ENCODE results near the gene DDX19B. TPM values are rescaled to one million over a fixed set of nuclear protein-coding genes. Genes with fewer than 3 reads are reported as not detected.
"Not testable (repeated sequence)": the region's sequence is repeated elsewhere in the genome, so short reads cannot be mapped to it uniquely, and the experiment has no call there.

Gene DDX19B
- total RNA-seq, 1 donor from 2014 or later: 24.2 TPM

DNA sequence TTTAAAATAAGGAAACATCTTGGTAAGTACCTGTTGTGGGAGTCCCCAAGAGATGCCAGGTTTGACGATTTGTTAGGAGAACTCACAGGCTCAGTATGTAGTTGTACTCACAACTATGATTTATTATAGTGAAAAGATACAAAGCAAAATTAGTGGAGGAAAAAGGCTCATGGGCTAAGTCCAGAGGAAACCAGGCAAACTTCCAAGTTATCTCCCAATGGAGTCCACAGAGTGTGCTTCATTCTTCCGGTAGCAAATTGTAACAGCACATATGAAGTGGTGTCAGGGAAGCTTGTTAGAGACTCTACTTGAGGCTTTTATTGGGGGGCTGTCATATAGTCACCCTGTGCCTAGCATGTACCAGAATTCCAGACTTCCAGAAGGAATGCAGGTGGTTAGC lies 50.0 kb downstream of the DDX19B start:
- TF ChIP-seq, protein P1, sequence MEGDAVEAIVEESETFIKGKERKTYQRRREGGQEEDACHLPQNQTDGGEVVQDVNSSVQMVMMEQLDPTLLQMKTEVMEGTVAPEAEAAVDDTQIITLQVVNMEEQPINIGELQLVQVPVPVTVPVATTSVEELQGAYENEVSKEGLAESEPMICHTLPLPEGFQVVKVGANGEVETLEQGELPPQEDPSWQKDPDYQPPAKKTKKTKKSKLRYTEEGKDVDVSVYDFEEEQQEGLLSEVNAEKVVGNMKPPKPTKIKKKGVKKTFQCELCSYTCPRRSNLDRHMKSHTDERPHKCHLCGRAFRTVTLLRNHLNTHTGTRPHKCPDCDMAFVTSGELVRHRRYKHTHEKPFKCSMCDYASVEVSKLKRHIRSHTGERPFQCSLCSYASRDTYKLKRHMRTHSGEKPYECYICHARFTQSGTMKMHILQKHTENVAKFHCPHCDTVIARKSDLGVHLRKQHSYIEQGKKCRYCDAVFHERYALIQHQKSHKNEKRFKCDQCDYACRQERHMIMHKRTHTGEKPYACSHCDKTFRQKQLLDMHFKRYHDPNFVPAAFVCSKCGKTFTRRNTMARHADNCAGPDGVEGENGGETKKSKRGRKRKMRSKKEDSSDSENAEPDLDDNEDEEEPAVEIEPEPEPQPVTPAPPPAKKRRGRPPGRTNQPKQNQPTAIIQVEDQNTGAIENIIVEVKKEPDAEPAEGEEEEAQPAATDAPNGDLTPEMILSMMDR (IDR thresholded peaks at IDR 0.05): no peak
- intact Hi-C loops (cut with DNase I): loop anchor here (10.0 kb wide), 1 partner anchor 1174 kb away; no protein-coding TSS in a partner anchor

DNA sequence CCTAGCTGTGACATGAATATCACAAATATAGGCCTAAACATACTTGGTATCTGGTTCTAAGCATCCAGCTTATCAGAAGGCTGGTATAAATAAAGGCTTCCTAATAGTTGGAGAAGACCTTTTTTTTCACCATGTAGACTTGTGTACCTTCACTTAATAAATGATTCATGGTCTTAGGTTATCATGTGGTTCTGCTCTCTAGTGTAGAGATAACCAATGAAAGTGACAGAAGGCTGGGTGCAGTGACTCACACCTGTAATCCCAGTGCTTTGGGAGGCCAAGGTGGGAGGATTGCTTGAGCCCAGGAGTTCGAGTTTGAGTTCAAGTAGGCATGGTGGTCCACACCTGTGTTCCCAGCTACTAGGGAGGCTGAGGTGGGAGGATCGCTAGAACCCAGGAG lies 50.8 kb downstream of the DDX19B start:
- no peak for DNase-seq (ENCODE audit: low spot score in 2 of 2)
- Histone ChIP-seq H3K36me3 (peaks cover 27 to 45% of the 10 kb centered on the region in 2 donors), H3K4me1 (peaks cover 10 to 19% of the 10 kb centered on the region in 2 donors), H3K9me3 (no peaks in the 10 kb centered on the region), H3K27ac (no peak overlapping the region), H3K4me3 (no peak overlapping the region), H3K27me3 (no peaks in the 10 kb centered on the region)
- TF ChIP-seq, protein P1 (IDR thresholded peaks at IDR 0.05): no peak
- intact Hi-C loops (cut with DNase I): loop anchor here (10.0 kb wide), 1 partner anchor 1175 kb away; no protein-coding TSS in a partner anchor

More for the DNA sequence above, 50.0 kb downstream of the DDX19B start:
- Histone ChIP-seq H3K4me1 (peaks cover 10 to 19% of the 10 kb centered on the region in 2 donors), H3K36me3 (peaks cover 25 to 37% of the 10 kb centered on the region in 2 donors), H3K27me3 (no peaks in the 10 kb centered on the region), H3K27ac (no peak overlapping the region), H3K9me3 (no peaks in the 10 kb centered on the region), H3K4me3 (no peak overlapping the region)
- DNase-seq (ENCODE audit: low spot score in 2 of 2): no peak

DNA sequence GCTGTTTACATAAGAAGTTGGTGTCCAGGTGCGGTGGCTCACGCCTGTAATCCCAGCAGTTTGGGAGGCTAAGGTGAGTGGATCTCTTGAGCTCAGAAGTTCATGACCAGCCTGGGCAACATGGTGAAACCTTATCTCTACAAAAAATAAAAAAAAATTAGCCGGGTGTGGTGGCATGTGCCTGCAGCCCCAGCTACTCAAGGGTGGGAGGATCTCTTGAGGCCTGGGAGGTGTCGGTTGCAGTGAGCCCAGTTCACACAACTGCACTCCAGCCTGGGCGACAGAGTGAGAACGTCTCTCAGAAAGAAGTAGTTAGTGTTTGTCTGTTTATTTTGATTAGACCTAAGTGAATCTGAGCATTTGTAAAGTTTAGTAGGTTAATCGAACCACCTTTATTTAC lies 60.6 kb downstream of the DDX19B start:
- no peak for DNase-seq (ENCODE audit: low spot score in 2 of 2)
- Histone ChIP-seq H3K4me3 (no peak overlapping the region), H3K36me3 (peaks cover 92 to 97% of the 10 kb centered on the region in 2 donors), H3K27ac (no peak overlapping the region), H3K27me3 (no peaks in the 10 kb centered on the region), H3K9me3 (no peaks in the 10 kb centered on the region), H3K4me1 (no peaks in the 10 kb centered on the region)
- intact Hi-C loops (cut with DNase I): no loop called here
- TF ChIP-seq, protein P1 (IDR thresholded peaks at IDR 0.05): no peak

DNA sequence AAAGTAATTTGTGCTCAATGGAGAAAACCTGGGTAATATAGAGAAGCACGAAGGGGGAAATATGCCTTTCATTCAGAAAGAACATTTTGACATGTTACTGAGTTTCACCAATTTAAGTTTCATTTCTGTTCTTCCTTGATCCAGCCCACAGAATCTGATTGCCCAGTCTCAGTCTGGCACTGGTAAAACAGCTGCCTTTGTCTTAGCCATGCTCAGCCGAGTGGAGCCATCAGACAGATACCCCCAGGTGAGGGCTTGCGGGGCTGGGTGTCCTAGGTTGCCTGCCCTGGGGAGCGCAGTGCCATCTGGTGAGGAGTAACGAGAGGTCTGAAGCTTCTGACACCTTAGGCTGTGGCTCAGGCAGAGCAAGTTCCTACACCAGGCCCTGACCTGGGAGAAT lies 65.4 kb downstream of the DDX19B start:
- intact Hi-C loops (cut with DNase I): no loop called here

DNA sequence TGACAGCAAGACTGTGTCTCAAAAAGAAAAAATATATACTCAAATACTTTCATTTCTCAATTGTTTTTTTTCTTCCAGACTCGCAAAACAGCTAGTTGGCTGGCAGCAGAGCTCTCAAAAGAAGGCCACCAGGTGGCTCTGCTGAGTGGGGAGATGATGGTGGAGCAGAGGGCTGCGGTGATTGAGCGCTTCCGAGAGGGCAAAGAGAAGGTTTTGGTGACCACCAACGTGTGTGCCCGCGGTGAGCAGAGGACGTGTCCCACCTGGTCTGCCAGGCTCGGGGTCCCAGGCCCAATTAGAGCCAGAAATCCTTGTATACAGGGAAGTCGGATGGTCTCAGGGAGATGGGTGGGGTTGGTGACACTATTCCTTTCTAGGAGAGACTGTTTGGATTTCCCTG lies 71.2 kb downstream of the DDX19B start:
- H3K36me3 ChIP-seq: peaks cover 54 to 81% of the 10 kb centered on the region in 2 donors
- H3K9me3 ChIP-seq; intact Hi-C loops (cut with DNase I); DNase-seq (ENCODE audit: low spot score in 2 of 2); H3K4me1 ChIP-seq; H3K27me3 ChIP-seq; H3K4me3 ChIP-seq; H3K27ac ChIP-seq: not testable (repeated sequence)
- TF ChIP-seq, protein P1 (IDR thresholded peaks at IDR 0.05): peak; percentile 32 to 71 (median 39)

More for the DNA sequence above, 65.4 kb downstream of the DDX19B start:
- no peak overlapping the region for H3K27ac ChIP-seq
- H3K9me3 ChIP-seq: no peaks in the 10 kb centered on the region
- TF ChIP-seq, protein P1 (IDR thresholded peaks at IDR 0.05): no peak
- H3K4me1 ChIP-seq: no peaks in the 10 kb centered on the region
- no peak for DNase-seq (ENCODE audit: low spot score in 2 of 2)
- no peaks in the 10 kb centered on the region for H3K27me3 ChIP-seq
- H3K4me3 ChIP-seq: no peak overlapping the region
- H3K36me3 ChIP-seq: peaks cover 86 to 97% of the 10 kb centered on the region in 2 donors

DNA sequence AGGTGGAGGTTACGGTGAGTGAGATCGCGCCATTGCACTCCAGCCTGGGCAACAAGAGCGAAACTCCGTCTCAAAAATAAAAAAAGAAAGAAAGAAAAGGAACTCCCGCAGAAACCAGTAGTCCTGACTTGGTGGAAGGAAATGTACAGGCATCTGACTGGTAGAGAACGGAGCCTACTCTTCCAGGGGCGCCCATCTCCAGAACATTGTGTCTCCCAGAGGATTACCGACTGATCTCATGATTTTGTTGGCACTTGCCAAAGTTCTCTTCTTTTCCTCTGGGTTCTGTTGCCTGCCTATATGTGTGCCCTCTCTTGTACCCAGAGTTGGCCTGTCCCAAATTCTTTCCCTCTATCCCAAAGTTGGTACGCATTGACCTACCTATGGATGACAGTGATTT lies 71.9 kb downstream of the DDX19B start:
- Histone ChIP-seq H3K9me3 (no peaks in the 10 kb centered on the region), H3K27me3 (no peaks in the 10 kb centered on the region), H3K4me3 (no peak overlapping the region), H3K4me1 (peaks cover 0 to 9% of the 10 kb centered on the region in 2 donors), H3K36me3 (peaks cover 50 to 76% of the 10 kb centered on the region in 2 donors), H3K27ac (no peak overlapping the region)
- TF ChIP-seq, protein P1 (IDR thresholded peaks at IDR 0.05): no peak
- DNase-seq (ENCODE audit: low spot score in 2 of 2): no peak
- intact Hi-C loops (cut with DNase I): no loop called here

Data from ascending aorta (tissue), 2 donors.